22Rv1 (cell line): ENCODE data around the gene RPP25.

Experiments
- H3K27ac ChIP-seq: fragments of 450-650 bp; 2 replicates; pipeline ENCODE4 v1.5.1; 2017
- ZFX ChIP-seq: fragments of 450-650 bp; IDR thresholded peaks from 2 replicates; pipeline ENCODE4 v1.6.1; 2017; ENCODE audit warnings: antibody characterized with exemption, borderline replicate concordance
- TF ChIP-seq, protein P1 (sequence below): fragments of 450-650 bp; IDR thresholded peaks from 2 replicates; pipeline ENCODE4 v1.5.1; 2017; ENCODE audit warnings: mild to moderate bottlenecking

Gene RPP25

DNA sequence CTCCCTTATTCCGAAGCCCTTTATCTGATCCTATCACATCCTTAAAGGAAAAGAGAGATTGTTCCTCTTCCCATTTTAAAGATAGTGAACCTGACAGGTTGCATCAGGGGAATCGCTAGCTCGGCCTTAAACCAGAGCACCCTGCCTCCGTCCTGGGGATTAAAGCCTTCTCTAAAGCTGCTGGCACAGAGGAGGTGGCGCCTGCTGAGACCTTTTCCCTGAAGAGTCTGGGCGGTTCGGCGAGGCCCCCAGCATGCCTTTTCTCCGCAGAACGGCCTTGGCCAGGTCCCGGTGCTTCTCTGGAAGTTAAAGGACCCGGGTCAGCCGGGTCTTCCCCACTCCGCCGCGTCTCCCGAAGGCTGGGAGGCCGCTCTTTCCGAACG is 50.5 kb downstream of the RPP25 start:
- H3K27ac ChIP-seq, result peak overlapping the region; percentile 92
- TF ChIP-seq, protein P1, sequence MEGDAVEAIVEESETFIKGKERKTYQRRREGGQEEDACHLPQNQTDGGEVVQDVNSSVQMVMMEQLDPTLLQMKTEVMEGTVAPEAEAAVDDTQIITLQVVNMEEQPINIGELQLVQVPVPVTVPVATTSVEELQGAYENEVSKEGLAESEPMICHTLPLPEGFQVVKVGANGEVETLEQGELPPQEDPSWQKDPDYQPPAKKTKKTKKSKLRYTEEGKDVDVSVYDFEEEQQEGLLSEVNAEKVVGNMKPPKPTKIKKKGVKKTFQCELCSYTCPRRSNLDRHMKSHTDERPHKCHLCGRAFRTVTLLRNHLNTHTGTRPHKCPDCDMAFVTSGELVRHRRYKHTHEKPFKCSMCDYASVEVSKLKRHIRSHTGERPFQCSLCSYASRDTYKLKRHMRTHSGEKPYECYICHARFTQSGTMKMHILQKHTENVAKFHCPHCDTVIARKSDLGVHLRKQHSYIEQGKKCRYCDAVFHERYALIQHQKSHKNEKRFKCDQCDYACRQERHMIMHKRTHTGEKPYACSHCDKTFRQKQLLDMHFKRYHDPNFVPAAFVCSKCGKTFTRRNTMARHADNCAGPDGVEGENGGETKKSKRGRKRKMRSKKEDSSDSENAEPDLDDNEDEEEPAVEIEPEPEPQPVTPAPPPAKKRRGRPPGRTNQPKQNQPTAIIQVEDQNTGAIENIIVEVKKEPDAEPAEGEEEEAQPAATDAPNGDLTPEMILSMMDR, result no peak
- TF ChIP-seq ZFX, result no peak
